CD14-positive monocyte (primary cell): ENCODE data around the gene EXD3. TPM values are rescaled to one million over a fixed set of nuclear protein-coding genes. Genes with fewer than 3 reads are reported as not detected.

Experiments used
- DNase-seq, 3 donors: peaks; one replicate each; pipeline ENCODE4 v3.0.0-alpha.2; 2011 to 2022
- H2AFZ ChIP-seq: 2 replicates; pipeline ENCODE4 v1.6.0; 2012; ENCODE audit warnings: mild to moderate bottlenecking, low read depth, low read length, inconsistent platforms; ENCODE audit not compliant: insufficient read depth, poor library complexity, severe bottlenecking
- H3K27ac ChIP-seq, 2 donors: 1 replicate in 1 of 2; 2 replicates in 1 of 2; pipeline ENCODE4 v1.5.1; 2012 to 2013; ENCODE audit warnings: low read length in 2 of 2, control low read depth in 1 of 2, inconsistent platforms in 1 of 2, low read depth in 1 of 2, mild to moderate bottlenecking in 1 of 2
- H3K27me3 ChIP-seq, 2 donors: one replicate each; pipeline versions ENCODE4 v1.6.0 to v1.6.1; 2011 to 2013; ENCODE audit warnings: low read length in 2 of 2; ENCODE audit not compliant: control insufficient read depth in 2 of 2, insufficient read depth in 2 of 2
- H3K36me3 ChIP-seq, 2 donors: replicated peaks in 1 of 2; 1 replicate in 1 of 2; 2 replicates in 1 of 2; pipeline versions ENCODE4 v1.5.1 to v1.6.1; 2012 to 2013; ENCODE audit warnings: low read length in 2 of 2, control low read depth in 1 of 2, inconsistent platforms in 1 of 2, mild to moderate bottlenecking in 1 of 2; ENCODE audit not compliant: insufficient read depth in 2 of 2, control insufficient read depth in 1 of 2
- H3K4me1 ChIP-seq, 2 donors: 1 replicate in 1 of 2; 2 replicates in 1 of 2; pipeline versions ENCODE4 v1.5.1 to v1.6.1; 2012 to 2013; ENCODE audit warnings: low read length in 2 of 2, control low read depth in 1 of 2, inconsistent platforms in 1 of 2, mild to moderate bottlenecking in 1 of 2, moderate library complexity in 1 of 2; ENCODE audit not compliant: insufficient read depth in 2 of 2, control insufficient read depth in 1 of 2
- H3K4me2 ChIP-seq: replicated peaks from 2 replicates; pipeline ENCODE3; 2012; ENCODE audit warnings: low read length, moderate library complexity, mild to moderate bottlenecking; ENCODE audit not compliant: poor library complexity, severe bottlenecking; ENCODE audit errors: extremely low read depth
- H3K4me3 ChIP-seq, 3 experiments: fragments of 200-600 bp in 1 of 3; sonication (generic) in 1 of 3; replicated peaks in 1 of 3; 1 replicate in 2 of 3; 2 replicates in 1 of 3; pipeline ENCODE4 v1.5.1; 2011 to 2013; ENCODE audit warnings: low read length in 3 of 3, mild to moderate bottlenecking in 3 of 3, control low read depth in 2 of 3, low read depth in 2 of 3, inconsistent platforms in 1 of 3, moderate library complexity in 1 of 3
- H3K79me2 ChIP-seq: 2 replicates; pipeline ENCODE4 v1.6.0; 2012; ENCODE audit warnings: mild to moderate bottlenecking, control low read depth, inconsistent platforms, low read length, moderate library complexity; ENCODE audit not compliant: insufficient read depth
- H3K9ac ChIP-seq: 2 replicates; pipeline ENCODE4 v1.6.0; 2017; ENCODE audit warnings: low read length, mild to moderate bottlenecking; ENCODE audit not compliant: insufficient read depth, poor library complexity, severe bottlenecking
- H3K9me3 ChIP-seq, 2 donors: replicated peaks in 1 of 2; 1 replicate in 1 of 2; 2 replicates in 1 of 2; pipeline versions ENCODE4 v1.5.1 to v1.6.1; 2012 to 2013; ENCODE audit warnings: low read length in 2 of 2, control low read depth in 1 of 2; ENCODE audit not compliant: control insufficient read depth in 1 of 2, insufficient read depth in 1 of 2
- H4K20me1 ChIP-seq: 2 replicates; pipeline ENCODE4 v1.6.0; 2012; ENCODE audit warnings: mild to moderate bottlenecking, low read length, control low read depth, moderate library complexity; ENCODE audit not compliant: insufficient read depth
- H3K27ac Mint-ChIP-seq, 7 donors: one replicate each; pipeline ENCODE4 v1.8.0; 2020; ENCODE audit warnings: mild to moderate bottlenecking in 7 of 7, mixed read lengths in 7 of 7, moderate library complexity in 6 of 7, inconsistent platforms in 2 of 7
- H3K27me3 Mint-ChIP-seq, 3 donors: one replicate each; pipeline ENCODE4 v1.8.0; 2021 to 2022; ENCODE audit warnings: low read depth in 3 of 3, mild to moderate bottlenecking in 3 of 3, mixed read lengths in 3 of 3, moderate library complexity in 3 of 3, inconsistent platforms in 1 of 3
- H3K36me3 Mint-ChIP-seq, 2 donors: one replicate each; pipeline ENCODE4 v1.8.0; 2020; ENCODE audit warnings: mixed read lengths in 2 of 2, inconsistent platforms in 1 of 2, mild to moderate bottlenecking in 1 of 2
- H3K4me1 Mint-ChIP-seq: one replicate; pipeline ENCODE4 v1.8.0; 2020; ENCODE audit warnings: mild to moderate bottlenecking, mixed read lengths
- H3K4me3 Mint-ChIP-seq, 2 donors: one replicate each; pipeline ENCODE4 v1.8.0; 2020; ENCODE audit warnings: mild to moderate bottlenecking in 2 of 2, mixed read lengths in 2 of 2, moderate library complexity in 1 of 2
- H3K9me3 Mint-ChIP-seq, 7 donors: one replicate each; pipeline ENCODE4 v1.8.0; 2020 to 2022; ENCODE audit warnings: mixed read lengths in 7 of 7, mild to moderate bottlenecking in 6 of 7, moderate library complexity in 6 of 7, inconsistent platforms in 2 of 7
- CTCF ChIP-seq: fragments of 200-600 bp; IDR thresholded peaks from one replicate; pipeline ENCODE4 v1.8.0; 2022; ENCODE audit warnings: antibody characterized with exemption, mild to moderate bottlenecking
- WGBS: methylation state at CpG from one replicate; pipeline ENCODE4 v1.1.5; 2013; ENCODE audit warnings: missing lambda C conversion rate; ENCODE audit not compliant: insufficient coverage; 5-methylcytosine and 5-hydroxymethylcytosine counted together
- intact Hi-C, 2 donors: fragments of 100-400 bp; cut with micrococcal nuclease; formaldehyde crosslinking; loops; one replicate each; pipeline versions ENCODE4 v1.15.0 to v1.15.1; 2023
- polyA plus RNA-seq, 3 donors: library from polyadenylated mRNA; depleted of rRNA in 1 of 3; unstranded in 2 of 3; stranded (reverse) in 1 of 3; fragments of 300-500 nt in 2 of 3; fragments of >200 nt in 1 of 3; fragmentation: Illumina TruSeq in 2 of 3; gene quantifications; 1 replicate in 2 of 3; 2 replicates in 1 of 3; pipeline ENCODE4 v1.2.3, GENCODE V29; 2012 to 2021

EXD3 gene
- polyA plus RNA-seq, 3 donors, result 2.0 to 10.8 (median 3.0) TPM

- H3K4me1 ChIP-seq, result no peaks in the 10 kb centered on the region
- intact Hi-C loops, result no loop called here
- no peak for TF ChIP-seq CTCF
- no peaks in the 10 kb centered on the region for H3K27me3 ChIP-seq
- no peak overlapping the region for H3K9ac ChIP-seq
- H3K27ac ChIP-seq, result peak overlapping the region in 1 of 2 donors; percentile 69
- no peaks in the 10 kb centered on the region for H4K20me1 ChIP-seq
- H3K4me2 ChIP-seq, result no peak overlapping the region
- no peaks in the 10 kb centered on the region for H3K36me3 ChIP-seq
- 97% methylated on average over 20 of the region's 30 CpGs for WGBS
- H3K79me2 ChIP-seq, result no peaks in the 10 kb centered on the region
- Mint-ChIP-seq H3K27ac (peak overlapping the region in 2 of 7 donors; percentile 1 to 16), H3K4me3 (no peak overlapping the region), H3K36me3 (no peaks in the 10 kb centered on the region), H3K27me3 (no peaks in the 10 kb centered on the region), H3K4me1 (no peaks in the 10 kb centered on the region), H3K9me3 (peaks cover 18 to 43% (median 35%) of the 10 kb centered on the region in 7 donors)
- H3K4me3 ChIP-seq, result peak overlapping the region in 1 of 3 experiments; percentile 23
- no peak overlapping the region for H2AFZ ChIP-seq
- peaks cover 32 to 45% of the 10 kb centered on the region in 2 donors for H3K9me3 ChIP-seq
- no peak for DNase-seq
These were observed 67.9 kb downstream of the EXD3 start for GRCh38 chr9:137354845-137355760.

- Histone ChIP-seq H3K27ac (no peak overlapping the region), H3K79me2 (no peaks in the 10 kb centered on the region), H3K9me3 (peaks cover 32 to 49% of the 10 kb centered on the region in 2 donors), H4K20me1 (no peaks in the 10 kb centered on the region), H3K4me3 (no peak overlapping the region), H3K9ac (no peak overlapping the region), H3K36me3 (no peaks in the 10 kb centered on the region), H3K4me1 (no peaks in the 10 kb centered on the region), H2AFZ (no peak overlapping the region), H3K27me3 (no peaks in the 10 kb centered on the region), H3K4me2 (no peak overlapping the region)
- intact Hi-C loops, result no loop called here
- no peak overlapping the region for H3K4me3 Mint-ChIP-seq
- H3K27me3 Mint-ChIP-seq, result no peaks in the 10 kb centered on the region
- whole genome bisulfite sequencing, result 96% methylated on average over 27 of the region's 28 CpGs
- H3K4me1 Mint-ChIP-seq, result no peaks in the 10 kb centered on the region
- no peak overlapping the region for H3K27ac Mint-ChIP-seq
- no peaks in the 10 kb centered on the region for H3K36me3 Mint-ChIP-seq
- peaks cover 20 to 40% (median 34%) of the 10 kb centered on the region in 7 donors for H3K9me3 Mint-ChIP-seq
- DNase-seq, result no peak
- no peak for TF ChIP-seq CTCF
These were observed 68.7 kb downstream of the EXD3 start for GRCh38 chr9:137354153-137354844.
